HEK293 (cell line): ENCODE data around the gene FUT6.

Experiments used
- CTCF ChIA-PET: fragments of 350-600 bp; formaldehyde crosslinking; extraction: SDS; loops from one replicate; lab custom pipeline; 2021; ENCODE audit warnings: antibody characterized with exemption; lab: Yijun Ruan, JAX
- POLR2A ChIA-PET: fragments of 300-600 bp; formaldehyde crosslinking; extraction: SDS; loops from one replicate; lab custom pipeline; 2020; ENCODE audit warnings: antibody characterized with exemption, inconsistent platforms; lab: Yijun Ruan, JAX
- H3K27ac ChIP-seq: fragments of 200-500 bp; sonication (Bioruptor generic); 2 replicates; pipeline ENCODE4 v1.5.1; 2014; ENCODE audit warnings: low read depth, low read length, control low read depth, inconsistent platforms; ENCODE audit errors: extremely low read depth
- H3K36me3 ChIP-seq, 2 experiments: fragments of 200-500 bp in 1 of 2; sonication (Bioruptor generic) in 1 of 2; 1 replicate in 1 of 2; 2 replicates in 1 of 2; pipeline ENCODE4 v1.5.1; 2014 to 2017; ENCODE audit warnings: inconsistent platforms in 2 of 2, low read length in 2 of 2; ENCODE audit not compliant: control insufficient read depth in 2 of 2, insufficient read depth in 1 of 2
- H3K4me1 ChIP-seq: fragments of 200-500 bp; sonication (Bioruptor generic); 2 replicates; pipeline ENCODE4 v1.5.1; 2014; ENCODE audit warnings: mild to moderate bottlenecking, low read length, inconsistent platforms; ENCODE audit not compliant: control insufficient read depth, insufficient read depth
- H3K4me3 ChIP-seq: 2 replicates; pipeline ENCODE4 v1.5.1; 2011; ENCODE audit warnings: low read depth, mild to moderate bottlenecking, control low read depth, low read length, moderate library complexity
- H3K9me3 ChIP-seq: fragments of 200-500 bp; sonication (Bioruptor generic); 2 replicates; pipeline ENCODE4 v1.5.1; 2014; ENCODE audit warnings: low read depth, low read length, inconsistent platforms; ENCODE audit not compliant: control insufficient read depth, insufficient read depth
- EGR2 ChIP-seq: fragments of 450-650 bp; formaldehyde crosslinking; IDR thresholded peaks from 2 replicates; pipeline ENCODE4 v1.5.1; 2016; ENCODE audit warnings: low read depth, missing biosample characterization, missing genetic modification characterization
- GLIS1 ChIP-seq: fragments of 450-650 bp; formaldehyde crosslinking; IDR thresholded peaks from 2 replicates; pipeline ENCODE4 v1.5.1; 2016; ENCODE audit warnings: missing biosample characterization, missing genetic modification characterization
- KLF10 ChIP-seq: fragments of 450-650 bp; IDR thresholded peaks from 2 replicates; pipeline ENCODE4 v1.5.1; 2018; ENCODE audit warnings: missing biosample characterization, mild to moderate bottlenecking, missing genetic modification characterization
- KLF7 ChIP-seq: fragments of 450-650 bp; formaldehyde crosslinking; IDR thresholded peaks from 2 replicates; pipeline ENCODE4 v1.5.1; 2016; ENCODE audit warnings: missing biosample characterization, missing genetic modification characterization, borderline replicate concordance
- ZFHX2 ChIP-seq: fragments of 450-650 bp; formaldehyde crosslinking; conservative IDR thresholded peaks from 2 replicates; pipeline ENCODE4 v1.5.1; 2016; ENCODE audit warnings: missing biosample characterization, missing genetic modification characterization
- ZFP3 ChIP-seq: fragments of 450-650 bp; formaldehyde crosslinking; IDR thresholded peaks from 2 replicates; pipeline ENCODE4 v1.5.1; 2016; ENCODE audit warnings: low read depth, missing biosample characterization, missing genetic modification characterization
- ZFP69B ChIP-seq: fragments of 450-650 bp; formaldehyde crosslinking; IDR thresholded peaks from 2 replicates; pipeline ENCODE4 v1.5.1; 2016; ENCODE audit warnings: missing biosample characterization, missing genetic modification characterization
- ZNF184 ChIP-seq: fragments of 450-650 bp; IDR thresholded peaks from 2 replicates; pipeline ENCODE4 v1.5.1; 2018; ENCODE audit warnings: missing biosample characterization, mild to moderate bottlenecking, missing genetic modification characterization
- ZNF324 ChIP-seq: fragments of 450-650 bp; formaldehyde crosslinking; IDR thresholded peaks from 2 replicates; pipeline ENCODE4 v1.5.1; 2016; ENCODE audit warnings: missing biosample characterization, missing genetic modification characterization
- ZNF341 ChIP-seq: fragments of 450-650 bp; formaldehyde crosslinking; IDR thresholded peaks from 2 replicates; pipeline ENCODE4; 2016; ENCODE audit warnings: low read depth, missing biosample characterization, missing genetic modification characterization
- ZNF350 ChIP-seq: fragments of 450-650 bp; formaldehyde crosslinking; IDR thresholded peaks from 2 replicates; pipeline ENCODE4 v1.5.0; 2017; ENCODE audit warnings: missing biosample characterization, mild to moderate bottlenecking, missing genetic modification characterization
- ZNF423 ChIP-seq: fragments of 450-650 bp; formaldehyde crosslinking; IDR thresholded peaks from 2 replicates; pipeline ENCODE4 v1.5.1; 2016; ENCODE audit warnings: missing biosample characterization, missing genetic modification characterization
- ZNF530 ChIP-seq: fragments of 450-650 bp; formaldehyde crosslinking; IDR thresholded peaks from 2 replicates; pipeline ENCODE4 v1.5.1; 2016; ENCODE audit warnings: low read depth, missing biosample characterization, missing genetic modification characterization
- ZNF585B ChIP-seq: fragments of 450-650 bp; formaldehyde crosslinking; IDR thresholded peaks from 2 replicates; pipeline ENCODE4 v1.5.1; 2016; ENCODE audit warnings: missing biosample characterization, missing genetic modification characterization
- ZNF654 ChIP-seq: fragments of 450-650 bp; formaldehyde crosslinking; IDR thresholded peaks from 2 replicates; pipeline ENCODE4 v1.5.1; 2016; ENCODE audit warnings: low read depth, missing biosample characterization, missing genetic modification characterization
- ZNF768 ChIP-seq: fragments of 450-650 bp; formaldehyde crosslinking; IDR thresholded peaks from 2 replicates; pipeline ENCODE4 v1.5.1; 2018; ENCODE audit warnings: missing biosample characterization, mild to moderate bottlenecking, missing genetic modification characterization
- ZNF776 ChIP-seq: fragments of 450-650 bp; formaldehyde crosslinking; IDR thresholded peaks from 2 replicates; pipeline ENCODE4 v1.5.0; 2017; ENCODE audit warnings: missing biosample characterization, missing genetic modification characterization, borderline replicate concordance
- TF ChIP-seq, protein P1 (sequence below): fragments of 450-650 bp; formaldehyde crosslinking; IDR thresholded peaks from 2 replicates; pipeline ENCODE4 v1.5.1; 2016; ENCODE audit warnings: missing biosample characterization, missing genetic modification characterization
- TF ChIP-seq, protein P2 (sequence below): fragments of 450-650 bp; formaldehyde crosslinking; IDR thresholded peaks from 2 replicates; pipeline ENCODE4 v1.5.1; 2016; ENCODE audit warnings: missing biosample characterization, missing genetic modification characterization

The FUT6 gene

DNA sequence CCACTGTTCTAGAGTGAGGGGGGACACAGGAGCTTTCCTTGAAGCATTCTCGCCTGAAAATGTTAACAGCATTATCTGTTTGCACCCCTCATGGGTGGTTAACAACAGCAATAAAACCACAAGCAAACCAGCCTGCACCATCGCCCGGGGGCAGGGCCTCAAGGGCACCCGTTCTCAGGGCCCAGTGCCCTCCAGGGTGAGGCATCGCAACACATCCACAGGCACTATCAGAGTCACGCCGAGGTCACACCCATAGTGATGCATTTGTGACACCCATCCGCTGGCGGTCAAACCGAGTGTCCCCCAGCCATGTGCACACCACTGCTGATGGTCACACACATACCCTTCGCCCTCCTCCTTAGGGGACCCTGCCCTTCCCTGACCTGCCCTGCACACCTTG lies 26.3 kb upstream of the FUT6 start (continued):
- no peak for TF ChIP-seq ZNF585B (tag by site-specific recombination)
- TF ChIP-seq ZNF776 (tag by site-specific recombination), result no peak
- TF ChIP-seq ZNF423 (tag by site-specific recombination), result no peak
- no peak for TF ChIP-seq ZNF654 (tag by site-specific recombination)
- no peak for TF ChIP-seq ZNF530 (tag by site-specific recombination)
- TF ChIP-seq, all 188 proteins: peak for 0

DNA sequence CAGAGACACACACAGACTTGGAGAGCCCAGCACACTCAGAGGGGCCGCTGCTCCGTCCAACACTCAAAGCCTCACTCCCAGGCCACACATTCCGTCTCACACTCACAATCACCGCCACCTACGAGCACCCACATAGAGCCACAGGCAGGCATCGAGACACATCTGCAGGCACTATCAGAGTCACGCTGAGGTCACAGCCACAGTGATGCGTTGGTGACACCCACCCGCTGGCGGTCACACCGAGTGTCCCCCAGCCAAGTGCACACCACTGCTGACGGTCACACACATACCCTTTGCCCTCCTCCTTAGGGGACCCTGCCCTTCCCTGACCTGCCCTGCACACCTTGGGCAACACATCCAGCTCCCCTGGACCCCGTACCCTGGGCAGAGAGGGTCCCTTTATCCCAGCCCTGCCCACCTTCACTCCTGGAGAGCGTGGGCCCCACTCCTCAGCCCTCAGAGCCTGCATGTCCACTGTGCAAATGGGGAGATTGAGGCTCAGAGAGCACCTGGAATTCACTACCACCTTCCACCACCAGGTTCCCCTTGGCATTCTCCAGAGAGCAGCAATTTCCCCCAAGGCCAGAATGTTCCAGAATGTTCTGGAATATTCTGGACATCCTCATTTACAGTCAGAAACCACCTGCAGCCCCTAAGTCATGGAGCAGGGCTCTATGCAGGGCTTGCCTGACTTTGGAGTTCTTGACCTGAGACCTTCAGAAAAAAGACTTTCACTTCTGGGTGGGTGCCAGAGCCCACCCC lies 25.4 kb upstream of the FUT6 start:
- H3K4me3 ChIP-seq, result no peak overlapping the region
- POLR2A ChIA-PET, result no interaction called here
- no peaks in the 10 kb centered on the region for H3K4me1 ChIP-seq
- CTCF ChIA-PET, result interaction anchor here (0.7 to 1.4 kb wide), 2 partner anchors 36 to 61 kb away, joined by 4 to 5 read pairs; partner anchors contain the start of gene NRTN
- H3K27ac ChIP-seq, result no peak overlapping the region
- no peaks in the 10 kb centered on the region for H3K36me3 ChIP-seq
- TF ChIP-seq ZFP69B (tag by site-specific recombination) (peak; percentile 57; the same call in 1 of the 2 replicates), KLF10 (tag by site-specific recombination) (no peak), EGR2 (peak; percentile 64), ZFHX2 (tag by site-specific recombination) (peak; percentile 49)
- TF ChIP-seq, protein P1, sequence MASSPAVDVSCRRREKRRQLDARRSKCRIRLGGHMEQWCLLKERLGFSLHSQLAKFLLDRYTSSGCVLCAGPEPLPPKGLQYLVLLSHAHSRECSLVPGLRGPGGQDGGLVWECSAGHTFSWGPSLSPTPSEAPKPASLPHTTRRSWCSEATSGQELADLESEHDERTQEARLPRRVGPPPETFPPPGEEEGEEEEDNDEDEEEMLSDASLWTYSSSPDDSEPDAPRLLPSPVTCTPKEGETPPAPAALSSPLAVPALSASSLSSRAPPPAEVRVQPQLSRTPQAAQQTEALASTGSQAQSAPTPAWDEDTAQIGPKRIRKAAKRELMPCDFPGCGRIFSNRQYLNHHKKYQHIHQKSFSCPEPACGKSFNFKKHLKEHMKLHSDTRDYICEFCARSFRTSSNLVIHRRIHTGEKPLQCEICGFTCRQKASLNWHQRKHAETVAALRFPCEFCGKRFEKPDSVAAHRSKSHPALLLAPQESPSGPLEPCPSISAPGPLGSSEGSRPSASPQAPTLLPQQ (tag by site-specific recombination), result peak; percentile 59
- TF ChIP-seq, protein P2, sequence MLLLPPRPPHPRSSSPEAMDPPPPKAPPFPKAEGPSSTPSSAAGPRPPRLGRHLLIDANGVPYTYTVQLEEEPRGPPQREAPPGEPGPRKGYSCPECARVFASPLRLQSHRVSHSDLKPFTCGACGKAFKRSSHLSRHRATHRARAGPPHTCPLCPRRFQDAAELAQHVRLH (tag by site-specific recombination), result no peak
- H3K9me3 ChIP-seq, result no peaks in the 10 kb centered on the region

DNA sequence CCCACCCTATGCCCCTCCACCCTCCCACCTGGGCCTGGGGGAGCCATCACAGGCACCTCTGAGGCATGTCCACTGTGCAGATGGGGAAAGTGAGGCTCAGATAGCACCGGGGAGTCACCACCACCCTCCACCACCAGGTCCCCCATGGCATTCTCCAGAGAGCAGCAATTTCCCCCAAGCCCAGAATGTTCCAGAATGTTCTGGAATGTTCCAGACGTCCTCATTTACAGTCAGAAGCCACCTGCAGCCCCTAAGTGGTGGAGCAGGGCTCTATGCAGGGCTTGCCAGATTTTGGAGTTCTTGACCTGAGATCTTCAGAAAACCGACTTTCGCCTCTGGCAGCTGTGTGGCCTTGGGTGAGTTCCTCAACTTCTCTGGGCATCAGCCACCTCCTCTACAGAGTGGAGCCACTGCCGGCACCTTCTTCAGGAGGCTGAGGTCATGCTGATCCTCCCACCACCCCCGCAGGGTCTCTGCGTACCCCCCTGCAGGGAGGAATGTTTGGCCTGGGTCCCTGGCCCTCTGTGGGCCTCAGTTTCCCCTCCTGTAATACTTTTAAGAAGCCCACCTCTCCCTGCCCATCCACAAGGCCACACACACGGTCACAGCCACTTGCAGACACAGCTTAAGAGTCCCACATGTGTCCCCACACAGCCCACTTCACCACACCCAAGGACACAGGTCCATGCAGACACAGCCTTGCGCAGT lies 24.7 kb upstream of the FUT6 start:
- H3K9me3 ChIP-seq, result no peaks in the 10 kb centered on the region
- no peaks in the 10 kb centered on the region for H3K4me1 ChIP-seq
- ChIA-PET POLR2A (no interaction called here), CTCF (interaction anchor here (1.4 kb wide), 1 partner anchor 60 kb away, joined by 5 read pairs; the partner anchor contains the start of gene NRTN)
- H3K27ac ChIP-seq, result no peak overlapping the region
- TF ChIP-seq ZNF184 (tag by site-specific recombination) (no peak), KLF7 (tag by site-specific recombination) (no peak), ZFP3 (no peak), ZNF324 (no peak), ZNF350 (tag by site-specific recombination) (no peak)
- H3K36me3 ChIP-seq, result no peaks in the 10 kb centered on the region
- no peak overlapping the region for H3K4me3 ChIP-seq

DNA sequence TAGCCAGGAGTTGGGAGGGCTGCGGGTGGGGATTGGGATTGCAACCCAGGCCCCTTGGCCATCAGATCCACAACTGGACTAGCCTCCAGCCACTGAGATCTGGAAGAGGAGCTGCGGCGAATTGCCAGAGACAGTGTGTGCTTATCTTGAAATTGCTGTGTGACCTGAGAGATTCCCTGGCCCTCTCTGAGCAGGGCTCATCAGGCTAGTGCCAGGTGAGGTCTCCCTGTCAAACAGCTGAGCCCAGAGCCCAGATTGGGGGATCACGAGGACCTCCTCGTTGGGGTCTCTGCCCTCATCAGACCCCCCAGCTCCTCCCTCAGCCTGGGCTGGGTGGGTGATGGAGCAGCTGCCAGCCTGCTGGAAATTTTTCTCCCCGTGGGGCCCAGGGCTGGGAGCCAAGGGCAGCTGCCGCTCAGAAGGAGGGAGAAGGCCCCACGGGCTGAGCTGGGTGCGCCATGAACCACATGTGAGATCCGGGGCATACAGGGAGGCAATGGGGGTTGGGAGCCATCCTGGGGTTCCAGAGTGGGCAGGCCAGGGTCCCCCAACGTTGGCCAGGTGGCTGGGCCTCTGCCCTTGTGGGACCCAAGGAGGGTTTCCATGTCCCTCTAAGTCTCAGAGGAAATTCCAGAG lies 23.6 kb upstream of the FUT6 start:
- Histone ChIP-seq H3K4me3 (no peak overlapping the region), H3K9me3 (no peaks in the 10 kb centered on the region), H3K27ac (no peak overlapping the region), H3K4me1 (no peaks in the 10 kb centered on the region), H3K36me3 (no peaks in the 10 kb centered on the region)
- ChIA-PET CTCF (interaction anchor here (0.7 to 1.9 kb wide), 2 partner anchors 59 to 69 kb away, joined by 3 to 7 read pairs; no protein-coding TSS in a partner anchor), POLR2A (no interaction called here)
- TF ChIP-seq ZNF768 (tag by site-specific recombination) (0 out of 2 replicates have a peak, but pooled peaks have one; percentile 45), GLIS1 (peak; percentile 61), ZNF341 (no peak)
